ENCODE results near the gene DCC.

- no peak for TF ChIP-seq POLR2A (IDR thresholded peaks at IDR 0.05)
- no peak for TF ChIP-seq CTCF (IDR thresholded peaks at IDR 0.05)
- TF ChIP-seq EP300 (IDR thresholded peaks at IDR 0.05) = no peak
Measured at GRCh38 chr18:52605345-52605744, 265.3 kb downstream of the DCC start.

Data from tibial nerve (tissue), 4 donors.